ENCODE results near the gene BZW1. TPM values are rescaled to one million over a fixed set of nuclear protein-coding genes. Genes with fewer than 3 reads are reported as not detected.

Gene BZW1
- total RNA-seq, 4 donors from 2014 or later: 248 to 368 (median 315) TPM

- DNase-seq (ENCODE audit: low spot score) (no peak), ATAC-seq (ENCODE audit: low FRiP score) (no peak)
- no peak for TF ChIP-seq CTCF (IDR thresholded peaks at IDR 0.05)
These were observed 35.6 kb downstream of the BZW1 start for GRCh38 chr2:200847269-200847668.

GRCh38 chr2:200847939-200848338 is 36.2 kb downstream of the BZW1 start:
- no peak for TF ChIP-seq CTCF (IDR thresholded peaks at IDR 0.05)
- no peak for DNase-seq (ENCODE audit: low spot score)
- no peak for ATAC-seq (ENCODE audit: low FRiP score)

- TF ChIP-seq CTCF (IDR thresholded peaks at IDR 0.05): no peak
- DNase-seq (ENCODE audit: low spot score) (no peak), ATAC-seq (ENCODE audit: low FRiP score) (no peak)
These were observed 39.0 kb downstream of the BZW1 start for GRCh38 chr2:200850512-200851256.

- no peak for ATAC-seq (ENCODE audit: low FRiP score)
- no peak for DNase-seq (ENCODE audit: low spot score)
- no peak for TF ChIP-seq CTCF (IDR thresholded peaks at IDR 0.05)
These were observed 39.9 kb downstream of the BZW1 start for GRCh38 chr2:200851398-200852248.

GRCh38 chr2:200852605-200853004 is 40.9 kb downstream of the BZW1 start:
- no peak for TF ChIP-seq CTCF (IDR thresholded peaks at IDR 0.05)
- no peak for DNase-seq (ENCODE audit: low spot score)
- ATAC-seq (ENCODE audit: low FRiP score): no peak

- TF ChIP-seq CTCF (IDR thresholded peaks at IDR 0.05): no peak
- DNase-seq (ENCODE audit: low spot score) (no peak), ATAC-seq (ENCODE audit: low FRiP score) (no peak)
These were observed 45.1 kb downstream of the BZW1 start for GRCh38 chr2:200856806-200857205.
